ENCODE data around the gene USP47.

Gene USP47

DNA sequence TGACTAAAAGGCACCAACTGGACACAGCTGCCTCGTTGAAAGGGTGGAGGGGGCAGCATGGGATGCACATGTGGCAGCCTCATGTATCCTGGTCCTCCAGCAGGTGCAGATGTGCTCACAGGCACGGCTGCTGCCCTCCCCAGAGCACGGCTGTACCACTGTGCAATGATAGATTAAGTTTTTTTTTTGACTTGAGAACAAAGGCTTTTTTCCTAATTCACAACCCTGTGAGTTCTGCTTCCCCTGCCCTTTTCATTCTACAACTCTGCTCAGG is 155.2 kb downstream of the USP47 start:
- no peak overlapping the region for H3K27ac ChIP-seq
- TF ChIP-seq ZFX (IDR thresholded peaks at IDR 0.05) (no peak), CTCF (conservative IDR thresholded peaks at IDR 0.05) (no peak)

DNA sequence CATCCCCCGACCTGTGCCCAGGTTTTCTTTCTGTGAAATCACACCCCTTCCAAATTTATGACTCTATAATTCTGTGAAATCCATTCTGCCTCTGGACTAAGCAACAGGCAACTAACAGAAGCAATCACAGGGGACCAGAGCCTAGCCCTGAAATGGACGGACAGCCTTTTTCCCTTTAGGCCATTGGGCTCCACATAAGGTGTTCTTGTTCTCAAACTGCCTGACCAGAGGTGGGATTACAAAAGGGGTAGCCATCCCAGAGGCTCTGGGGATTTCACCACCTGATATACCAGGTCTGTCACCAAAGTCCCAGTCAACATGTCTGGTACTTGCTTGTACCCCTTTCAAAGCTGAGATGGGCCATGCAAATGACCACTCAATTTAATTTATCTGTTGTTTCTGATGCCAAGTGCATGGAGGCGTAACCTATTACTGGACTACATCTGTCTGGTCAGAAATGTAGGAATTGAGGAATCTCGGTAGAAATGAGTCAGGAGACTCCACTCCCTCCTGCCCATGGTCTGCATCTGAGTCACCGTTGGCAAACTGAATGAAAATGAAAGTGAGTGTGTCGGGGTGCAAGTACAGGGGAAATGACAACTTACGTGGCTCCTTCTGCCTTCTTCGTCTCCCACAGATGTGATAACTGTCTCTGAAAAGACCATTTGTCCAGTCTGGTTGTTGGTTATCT is 156.5 kb downstream of the USP47 start:
- H3K27ac ChIP-seq, result no peak overlapping the region
- TF ChIP-seq ZFX (IDR thresholded peaks at IDR 0.05) (no peak), CTCF (conservative IDR thresholded peaks at IDR 0.05) (no peak)

DNA sequence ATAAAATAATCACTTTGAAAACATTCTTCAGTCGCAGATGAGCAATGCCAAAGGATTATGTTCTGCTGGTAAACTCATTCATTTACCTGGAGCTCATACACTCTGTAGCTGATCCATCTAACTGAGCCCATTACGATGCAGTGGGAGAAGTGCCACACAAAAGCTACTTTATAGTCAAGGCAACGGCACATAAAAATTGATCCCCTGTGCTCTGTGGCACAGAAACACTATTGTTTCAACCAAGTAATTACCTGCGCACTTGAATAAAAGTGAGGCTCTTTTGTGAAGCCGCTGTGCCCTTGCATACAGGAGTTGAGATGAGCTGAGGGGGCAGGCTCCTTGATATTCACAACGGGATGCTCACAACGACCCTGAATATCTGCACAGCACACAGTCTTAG is 159.4 kb downstream of the USP47 start:
- TF ChIP-seq ZFX (IDR thresholded peaks at IDR 0.05) (no peak), CTCF (conservative IDR thresholded peaks at IDR 0.05) (no peak)
- no peak overlapping the region for H3K27ac ChIP-seq

DNA sequence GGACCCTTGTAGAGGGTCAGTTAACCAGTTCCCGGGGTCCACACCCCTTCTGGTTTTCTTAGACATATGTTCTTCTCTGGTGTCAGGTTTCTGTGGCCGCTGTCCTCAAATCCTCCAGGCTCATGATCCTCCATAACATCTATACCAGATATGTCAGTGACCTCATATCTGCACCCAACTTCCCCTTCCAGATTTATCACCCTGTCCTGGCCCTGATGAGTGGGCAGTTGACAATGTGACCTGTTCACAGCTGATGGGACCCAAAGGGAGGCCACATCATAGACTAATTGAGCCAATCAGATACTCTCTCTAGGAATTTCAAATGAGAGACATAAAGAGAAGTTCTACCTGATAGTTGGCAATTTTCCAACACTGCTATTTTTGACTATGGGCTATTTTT is 161.6 kb downstream of the USP47 start:
- TF ChIP-seq CTCF (conservative IDR thresholded peaks at IDR 0.05), result no peak
- H3K27ac ChIP-seq, result no peak overlapping the region

DNA sequence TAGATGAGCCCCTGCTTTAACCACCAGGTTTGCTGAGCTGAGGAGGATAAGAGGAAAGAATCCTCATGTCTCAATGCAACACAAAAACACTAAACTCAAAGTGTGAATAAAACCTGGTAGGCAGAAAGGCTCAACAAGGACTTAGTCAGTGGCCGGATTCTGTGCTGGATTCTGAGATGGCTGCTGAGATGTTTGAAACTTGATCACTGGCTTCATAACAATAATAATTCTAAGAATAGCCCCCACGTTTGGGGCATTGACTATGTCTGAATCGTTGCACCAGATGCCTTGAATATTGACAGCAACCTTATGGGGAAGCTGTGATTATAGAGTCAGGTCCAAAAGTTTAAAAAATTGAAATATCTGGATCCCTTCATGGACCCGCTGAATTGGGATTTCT is 162.0 kb downstream of the USP47 start:
- TF ChIP-seq ZFX (IDR thresholded peaks at IDR 0.05) (no peak), CTCF (conservative IDR thresholded peaks at IDR 0.05) (no peak)
- no peak overlapping the region for H3K27ac ChIP-seq

GRCh38 chr11:12005061-12005460 is 163.3 kb downstream of the USP47 start:
- TF ChIP-seq ZFX (IDR thresholded peaks at IDR 0.05) (no peak), CTCF (conservative IDR thresholded peaks at IDR 0.05) (no peak)
- no peak overlapping the region for H3K27ac ChIP-seq

DNA sequence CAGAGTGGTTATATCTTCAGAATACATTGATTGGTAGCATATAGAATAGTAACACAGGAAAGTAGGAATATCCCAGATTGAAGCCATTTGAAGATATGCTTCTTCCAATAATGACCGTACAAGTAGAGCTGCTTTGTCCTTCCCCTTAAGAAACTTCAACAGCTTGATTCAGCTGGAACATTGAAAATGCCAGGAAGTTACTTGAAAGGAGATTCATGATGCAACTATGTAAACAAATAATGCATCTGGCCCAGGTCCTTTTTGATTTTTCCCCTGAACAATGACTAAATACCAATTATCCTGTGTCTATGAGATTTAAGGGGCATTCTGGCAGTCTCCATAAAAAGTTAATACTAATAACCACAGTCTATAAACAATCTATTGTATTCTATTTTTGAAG is 163.7 kb downstream of the USP47 start:
- H3K27ac ChIP-seq, result no peak overlapping the region
- TF ChIP-seq CTCF (conservative IDR thresholded peaks at IDR 0.05), result no peak
- TF ChIP-seq ZFX (IDR thresholded peaks at IDR 0.05), result no peak
